ENCODE data around the gene ELFN2.

DNA sequence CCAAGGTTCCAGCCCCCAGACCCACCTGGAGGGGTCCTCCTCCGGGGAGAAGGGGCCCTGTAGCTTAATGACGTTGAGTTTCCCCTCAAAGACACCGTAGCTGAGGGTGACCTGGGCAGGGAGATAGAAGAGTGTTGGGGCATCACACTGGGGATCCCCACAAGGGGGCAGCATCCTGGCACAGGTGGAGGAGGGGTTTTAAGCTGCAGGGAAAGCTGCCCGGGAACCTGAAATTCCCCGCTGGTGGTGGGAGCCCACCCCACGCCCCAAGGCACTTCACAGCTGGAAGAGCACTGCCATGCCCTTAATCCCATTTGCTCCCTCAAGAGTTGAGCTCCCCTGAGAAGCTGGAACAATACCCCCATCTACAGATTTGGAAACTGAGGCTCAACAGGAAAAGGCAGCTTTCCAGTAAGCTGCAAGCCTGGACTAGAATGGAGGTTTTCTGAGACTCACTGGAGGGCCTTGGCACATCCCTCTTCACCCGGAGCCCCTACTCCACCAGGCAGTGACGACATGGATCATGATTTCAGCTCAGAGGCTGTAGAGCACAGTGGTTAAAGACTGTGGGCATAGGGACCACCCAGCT, 45.2 kb upstream of the ELFN2 start:
- no peak for TF ChIP-seq EP300 (IDR thresholded peaks at IDR 0.05)
- TF ChIP-seq, protein P1, sequence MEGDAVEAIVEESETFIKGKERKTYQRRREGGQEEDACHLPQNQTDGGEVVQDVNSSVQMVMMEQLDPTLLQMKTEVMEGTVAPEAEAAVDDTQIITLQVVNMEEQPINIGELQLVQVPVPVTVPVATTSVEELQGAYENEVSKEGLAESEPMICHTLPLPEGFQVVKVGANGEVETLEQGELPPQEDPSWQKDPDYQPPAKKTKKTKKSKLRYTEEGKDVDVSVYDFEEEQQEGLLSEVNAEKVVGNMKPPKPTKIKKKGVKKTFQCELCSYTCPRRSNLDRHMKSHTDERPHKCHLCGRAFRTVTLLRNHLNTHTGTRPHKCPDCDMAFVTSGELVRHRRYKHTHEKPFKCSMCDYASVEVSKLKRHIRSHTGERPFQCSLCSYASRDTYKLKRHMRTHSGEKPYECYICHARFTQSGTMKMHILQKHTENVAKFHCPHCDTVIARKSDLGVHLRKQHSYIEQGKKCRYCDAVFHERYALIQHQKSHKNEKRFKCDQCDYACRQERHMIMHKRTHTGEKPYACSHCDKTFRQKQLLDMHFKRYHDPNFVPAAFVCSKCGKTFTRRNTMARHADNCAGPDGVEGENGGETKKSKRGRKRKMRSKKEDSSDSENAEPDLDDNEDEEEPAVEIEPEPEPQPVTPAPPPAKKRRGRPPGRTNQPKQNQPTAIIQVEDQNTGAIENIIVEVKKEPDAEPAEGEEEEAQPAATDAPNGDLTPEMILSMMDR (IDR thresholded peaks at IDR 0.05) = peak in 1 of 2 donors; percentile 27
